ENCODE data around the gene TSC22D2. TPM values are rescaled to one million over a fixed set of nuclear protein-coding genes. Genes with fewer than 3 reads are reported as not detected.
A peak's percentile ranks its signal among the peaks of the same experiment; 100 is the strongest.

The TSC22D2 gene
- total RNA-seq, 2 experiments from 2014 or later = 12.0 to 20.2 TPM

- DNase-seq = no peak
- ATAC-seq = no peak
Observed at GRCh38 chr3:150372722-150373121, 35.4 kb upstream of the TSC22D2 start.

DNA sequence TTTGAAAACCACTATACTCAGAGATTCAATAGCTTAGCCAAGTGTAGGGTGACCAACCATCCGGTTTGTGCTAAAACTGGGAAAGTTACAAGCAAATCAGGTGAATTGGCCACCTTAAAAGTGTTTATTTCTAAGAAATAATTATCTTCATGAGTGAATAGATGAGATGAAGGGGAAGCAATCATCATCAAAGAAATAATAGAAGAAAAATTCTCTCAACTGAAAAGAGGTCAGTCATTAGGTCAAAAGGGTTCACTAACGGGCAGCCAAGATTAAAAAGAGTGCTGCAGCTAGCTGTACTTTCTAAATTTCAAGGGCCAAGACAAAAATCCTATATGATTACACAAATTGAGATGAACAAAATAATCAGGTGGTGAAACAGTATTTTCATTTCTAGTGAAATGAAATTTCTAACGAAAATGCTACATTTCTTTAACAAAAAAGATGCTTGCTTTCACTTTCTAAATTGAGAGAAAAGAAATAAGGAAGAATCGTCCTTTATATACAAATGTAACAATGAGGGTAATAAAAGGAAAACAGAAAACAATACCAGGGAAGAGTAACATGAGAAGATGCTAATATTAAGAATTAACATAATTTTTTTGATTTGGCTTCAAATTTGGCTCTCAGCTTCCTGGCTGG, 34.7 kb upstream of the TSC22D2 start:
- Mint-ChIP-seq H3K27me3 (peaks cover 3% of the 10 kb centered on the region), H3K27ac (no peak overlapping the region), H3K4me1 (peaks cover 5% of the 10 kb centered on the region), H3K36me3 (ENCODE audit: low read depth) (no peaks in the 10 kb centered on the region), H3K9me3 (ENCODE audit: low read depth) (no peaks in the 10 kb centered on the region), H3K4me3 (no peak overlapping the region)
- ChIA-PET CTCF (interaction anchor here (1.2 kb wide), 1 partner anchor 12 kb away, joined by 4 read pairs; no protein-coding TSS in a partner anchor), POLR2A (interaction anchor here (0.7 kb wide), 1 partner anchor 36 kb away, joined by 4 read pairs; no protein-coding TSS in a partner anchor)
- intact Hi-C loops (cut with DNase I, micrococcal nuclease) = no loop called here
- DNase-seq = no peak
- ATAC-seq = no peak

More at GRCh38 chr3:150372722-150373121, 35.4 kb upstream of the TSC22D2 start:
- no peaks in the 10 kb centered on the region for H3K9me3 Mint-ChIP-seq (ENCODE audit: low read depth)
- H3K27ac Mint-ChIP-seq = no peak overlapping the region
- CTCF ChIA-PET = no interaction called here
- intact Hi-C loops (cut with DNase I, micrococcal nuclease) = no loop called here
- H3K4me3 Mint-ChIP-seq = no peak overlapping the region
- POLR2A ChIA-PET = interaction anchor here (0.7 kb wide), 1 partner anchor 37 kb away, joined by 4 read pairs; no protein-coding TSS in a partner anchor
- H3K4me1 Mint-ChIP-seq = peaks cover under 1% of the 10 kb centered on the region
- H3K36me3 Mint-ChIP-seq (ENCODE audit: low read depth) = no peaks in the 10 kb centered on the region
- H3K27me3 Mint-ChIP-seq = peaks cover 3% of the 10 kb centered on the region

- DNase-seq = no peak
- Mint-ChIP-seq H3K36me3 (ENCODE audit: low read depth) (no peaks in the 10 kb centered on the region), H3K4me3 (no peak overlapping the region), H3K9me3 (ENCODE audit: low read depth) (no peaks in the 10 kb centered on the region), H3K27ac (no peak overlapping the region), H3K27me3 (peaks cover 3% of the 10 kb centered on the region), H3K4me1 (peaks cover 5% of the 10 kb centered on the region)
- ChIA-PET POLR2A (no interaction called here), CTCF (no interaction called here)
- intact Hi-C loops (cut with DNase I, micrococcal nuclease) = no loop called here
- ATAC-seq = no peak
Observed at GRCh38 chr3:150374975-150375374, 33.1 kb upstream of the TSC22D2 start.

DNA sequence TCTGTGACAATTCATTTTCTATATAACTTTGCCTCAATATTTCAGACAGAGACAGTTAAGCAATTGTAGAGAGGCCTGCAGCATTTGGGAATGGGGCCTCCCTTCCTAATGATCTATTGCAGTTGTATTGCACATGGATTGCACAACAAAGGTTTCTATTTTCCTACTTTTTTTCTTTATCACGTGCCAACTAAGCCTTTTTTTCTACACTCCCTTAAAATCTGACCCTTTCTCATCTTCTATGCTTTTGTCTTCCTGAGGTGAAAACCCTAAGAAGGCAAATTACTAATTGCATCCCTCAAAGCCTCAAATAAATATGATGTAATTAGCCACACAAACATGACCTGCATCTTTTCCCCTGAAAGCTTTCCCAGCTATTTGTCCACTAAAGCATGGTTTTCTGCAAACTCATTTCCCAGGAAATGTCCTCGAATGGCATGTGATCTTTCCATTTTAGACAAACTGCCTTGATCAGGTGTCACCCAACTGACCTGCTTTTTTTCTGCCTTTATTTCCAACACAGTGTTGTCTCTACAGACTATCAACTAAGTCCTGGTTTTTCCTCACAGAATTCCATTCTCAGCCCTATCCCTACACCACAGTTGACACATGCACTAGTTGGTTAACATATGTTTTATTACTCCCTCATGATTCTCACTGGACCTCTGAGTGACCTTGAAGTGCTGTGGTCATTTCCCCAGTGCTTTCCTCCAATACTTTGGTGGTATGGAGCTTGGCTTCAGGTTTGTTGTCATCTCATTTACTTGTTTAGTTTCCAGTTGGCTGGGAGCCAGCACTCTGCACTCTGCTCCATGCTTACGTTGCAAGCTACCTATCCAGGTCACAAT, 31.9 kb upstream of the TSC22D2 start:
- POLR2A ChIA-PET = no interaction called here
- CTCF ChIA-PET = interaction anchor here (0.9 kb wide), 1 partner anchor 9 kb away, joined by 4 read pairs; no protein-coding TSS in a partner anchor

GRCh38 chr3:150377601-150378300, 30.3 kb upstream of the TSC22D2 start:
- no peaks in the 10 kb centered on the region for H3K9me3 Mint-ChIP-seq (ENCODE audit: low read depth)
- no peaks in the 10 kb centered on the region for H3K36me3 Mint-ChIP-seq (ENCODE audit: low read depth)
- ATAC-seq (peak; percentile 70), DNase-seq (no peak)
- intact Hi-C loops (cut with DNase I, micrococcal nuclease) = no loop called here
- no peak overlapping the region for H3K4me3 Mint-ChIP-seq
- H3K27ac Mint-ChIP-seq = peak overlapping the region; percentile 0
- H3K27me3 Mint-ChIP-seq = no peaks in the 10 kb centered on the region
- ChIA-PET CTCF (no interaction called here), POLR2A (no interaction called here)
- peaks cover 15% of the 10 kb centered on the region for H3K4me1 Mint-ChIP-seq

More for the DNA sequence above, 31.9 kb upstream of the TSC22D2 start:
- H3K4me1 Mint-ChIP-seq = peaks cover 5% of the 10 kb centered on the region
- H3K9me3 Mint-ChIP-seq (ENCODE audit: low read depth) = no peaks in the 10 kb centered on the region
- intact Hi-C loops (cut with DNase I, micrococcal nuclease) = no loop called here
- H3K4me3 Mint-ChIP-seq = no peak overlapping the region
- no peak for ATAC-seq
- no peak overlapping the region for H3K27ac Mint-ChIP-seq
- peaks cover 1% of the 10 kb centered on the region for H3K27me3 Mint-ChIP-seq
- H3K36me3 Mint-ChIP-seq (ENCODE audit: low read depth) = no peaks in the 10 kb centered on the region
- DNase-seq = no peak

- Mint-ChIP-seq H3K36me3 (ENCODE audit: low read depth) (no peaks in the 10 kb centered on the region), H3K27ac (no peak overlapping the region), H3K4me3 (no peak overlapping the region), H3K27me3 (no peaks in the 10 kb centered on the region), H3K4me1 (peaks cover 16% of the 10 kb centered on the region), H3K9me3 (ENCODE audit: low read depth) (no peaks in the 10 kb centered on the region)
- CTCF ChIA-PET = no interaction called here
- no peak for ATAC-seq
- POLR2A ChIA-PET = no interaction called here
- intact Hi-C loops (cut with DNase I, micrococcal nuclease) = no loop called here
- DNase-seq = no peak
Observed at GRCh38 chr3:150378301-150378748, 29.8 kb upstream of the TSC22D2 start.

GRCh38 chr3:150379469-150379868, 28.6 kb upstream of the TSC22D2 start:
- Mint-ChIP-seq H3K27ac (no peak overlapping the region), H3K4me1 (peaks cover 18% of the 10 kb centered on the region), H3K27me3 (no peaks in the 10 kb centered on the region), H3K9me3 (ENCODE audit: low read depth) (no peaks in the 10 kb centered on the region), H3K4me3 (no peak overlapping the region), H3K36me3 (ENCODE audit: low read depth) (no peaks in the 10 kb centered on the region)
- DNase-seq = no peak
- CTCF ChIA-PET = no interaction called here
- intact Hi-C loops (cut with DNase I, micrococcal nuclease) = no loop called here
- ATAC-seq = no peak
- POLR2A ChIA-PET = no interaction called here

- peak overlapping the region; percentile 91 for H3K27ac Mint-ChIP-seq
- peak overlapping the region; percentile 46 for H3K4me3 Mint-ChIP-seq
- intact Hi-C loops (cut with DNase I, micrococcal nuclease) = loop anchor here (1.0 to 5.0 kb wide), 2 partner anchors 24 to 412 kb away; partner anchors contain the start of genes TSC22D2 (in 2 of the 2) and PFN2 (in 1 of the 2)
- no peaks in the 10 kb centered on the region for H3K36me3 Mint-ChIP-seq (ENCODE audit: low read depth)
- H3K9me3 Mint-ChIP-seq (ENCODE audit: low read depth) = no peaks in the 10 kb centered on the region
- H3K4me1 Mint-ChIP-seq = peaks cover 28% of the 10 kb centered on the region
- peak; percentile 72 for DNase-seq
- CTCF ChIA-PET = interaction anchor here (0.6 to 1.9 kb wide), 18 partner anchors 9 to 334 kb away, joined by 3 to 17 read pairs (median 4); partner anchors contain the start of gene TSC22D2
- POLR2A ChIA-PET = interaction anchor here (0.8 to 1.0 kb wide), 2 partner anchors 24 to 262 kb away, joined by 3 to 4 read pairs; no protein-coding TSS in a partner anchor
- H3K27me3 Mint-ChIP-seq = no peaks in the 10 kb centered on the region
- peak; percentile 96 for ATAC-seq
Observed at GRCh38 chr3:150384296-150385212, 23.5 kb upstream of the TSC22D2 start.

DNA sequence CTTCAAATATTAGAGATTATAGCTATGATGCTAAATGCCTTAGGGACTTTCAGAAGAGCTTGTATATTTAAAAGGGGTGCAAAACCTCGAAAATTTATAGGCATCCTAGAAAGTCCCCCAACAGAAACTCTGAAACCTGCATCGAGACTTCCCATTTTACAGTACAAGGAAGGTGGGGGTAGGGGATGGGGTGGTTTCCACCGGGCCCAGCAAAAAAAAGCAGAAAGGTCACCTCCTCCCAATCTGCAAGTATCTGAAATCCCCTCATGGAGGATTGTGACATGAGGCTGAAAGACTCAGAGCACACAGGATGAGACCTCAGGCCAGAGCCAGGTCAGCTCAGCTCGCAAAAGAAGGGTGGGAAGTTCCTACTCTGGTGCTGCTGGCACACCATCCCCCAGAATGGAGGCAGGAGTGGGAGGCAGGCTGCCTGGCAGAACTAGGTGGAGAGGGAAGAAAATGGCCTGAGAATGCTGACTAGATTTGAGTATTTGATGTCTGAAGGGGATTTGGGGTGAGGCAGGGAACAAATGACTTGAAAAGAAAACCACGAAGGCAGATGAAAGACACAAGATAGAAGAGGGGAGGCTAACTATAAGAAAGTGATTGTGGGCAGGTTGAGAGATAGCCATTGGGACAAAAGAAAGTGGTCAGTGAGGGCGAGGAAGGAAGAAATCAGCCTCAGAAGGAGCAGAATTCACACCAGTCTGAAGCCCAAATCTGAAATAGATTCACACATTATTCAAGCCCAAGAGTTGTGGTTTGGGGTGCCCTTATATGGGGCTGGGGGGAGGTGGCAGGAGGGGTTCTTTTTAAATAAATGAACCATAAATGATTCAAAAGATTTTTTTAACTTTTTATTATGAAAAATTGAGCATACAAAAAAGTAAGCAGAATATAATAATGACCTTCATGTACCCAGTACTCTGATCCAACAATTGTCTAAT, 22.5 kb upstream of the TSC22D2 start:
- DNase-seq (peak; percentile 39), ATAC-seq (peak; percentile 47)
- Mint-ChIP-seq H3K27ac (peak overlapping the region; percentile 91), H3K9me3 (ENCODE audit: low read depth) (no peaks in the 10 kb centered on the region), H3K36me3 (ENCODE audit: low read depth) (no peaks in the 10 kb centered on the region), H3K27me3 (no peaks in the 10 kb centered on the region), H3K4me3 (peak overlapping the region; percentile 46), H3K4me1 (peaks cover 28% of the 10 kb centered on the region)
- ChIA-PET POLR2A (interaction anchor here (1.0 kb wide), 1 partner anchor 23 kb away, joined by 3 read pairs; no protein-coding TSS in a partner anchor), CTCF (interaction anchor here (0.6 to 1.9 kb wide), 15 partner anchors 8 to 332 kb away, joined by 3 to 17 read pairs (median 4); partner anchors contain the start of gene TSC22D2)
- intact Hi-C loops (cut with DNase I, micrococcal nuclease) = loop anchor here (1.0 to 5.0 kb wide), 2 partner anchors 23 to 413 kb away; partner anchors contain the start of genes TSC22D2 (in 2 of the 2) and PFN2 (in 1 of the 2)
